ENCODE measurements around the gene NCBP3. TPM values are rescaled to one million over a fixed set of nuclear protein-coding genes. Genes with fewer than 3 reads are reported as not detected.

NCBP3 gene
- total and polyA plus RNA-seq, 8 donors = 7.6 to 40.6 (median 23.6) TPM

GRCh38 chr17:3880983-3881382 is 34.9 kb upstream of the NCBP3 start:
- WGBS, 5 donors = 80 to 92% (median 89%) methylated on average over 7 of the region's 7 CpGs
- Histone ChIP-seq H3K27me3 (no peaks in the 10 kb centered on the region), H3K4me1 (peaks cover 0 to 8% (median 0%) of the 10 kb centered on the region in 4 donors), H3K9me3 (no peaks in the 10 kb centered on the region), H3K4me3 (no peak overlapping the region), H3K36me3 (peaks cover 0 to 58% (median 48%) of the 10 kb centered on the region in 4 donors), H3K27ac (no peak overlapping the region)
- no peak for DNase-seq
- intact Hi-C loops (cut with DNase I; ENCODE audit: low total_unique reads) = no loop called here
- TF ChIP-seq, protein P1, sequence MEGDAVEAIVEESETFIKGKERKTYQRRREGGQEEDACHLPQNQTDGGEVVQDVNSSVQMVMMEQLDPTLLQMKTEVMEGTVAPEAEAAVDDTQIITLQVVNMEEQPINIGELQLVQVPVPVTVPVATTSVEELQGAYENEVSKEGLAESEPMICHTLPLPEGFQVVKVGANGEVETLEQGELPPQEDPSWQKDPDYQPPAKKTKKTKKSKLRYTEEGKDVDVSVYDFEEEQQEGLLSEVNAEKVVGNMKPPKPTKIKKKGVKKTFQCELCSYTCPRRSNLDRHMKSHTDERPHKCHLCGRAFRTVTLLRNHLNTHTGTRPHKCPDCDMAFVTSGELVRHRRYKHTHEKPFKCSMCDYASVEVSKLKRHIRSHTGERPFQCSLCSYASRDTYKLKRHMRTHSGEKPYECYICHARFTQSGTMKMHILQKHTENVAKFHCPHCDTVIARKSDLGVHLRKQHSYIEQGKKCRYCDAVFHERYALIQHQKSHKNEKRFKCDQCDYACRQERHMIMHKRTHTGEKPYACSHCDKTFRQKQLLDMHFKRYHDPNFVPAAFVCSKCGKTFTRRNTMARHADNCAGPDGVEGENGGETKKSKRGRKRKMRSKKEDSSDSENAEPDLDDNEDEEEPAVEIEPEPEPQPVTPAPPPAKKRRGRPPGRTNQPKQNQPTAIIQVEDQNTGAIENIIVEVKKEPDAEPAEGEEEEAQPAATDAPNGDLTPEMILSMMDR (IDR thresholded peaks at IDR 0.05) = no peak
- TF ChIP-seq POLR2AphosphoS5 (IDR thresholded peaks at IDR 0.05) (no peak), EP300 (IDR thresholded peaks at IDR 0.05) (no peak), POLR2A (IDR thresholded peaks at IDR 0.05) (no peak)

DNA sequence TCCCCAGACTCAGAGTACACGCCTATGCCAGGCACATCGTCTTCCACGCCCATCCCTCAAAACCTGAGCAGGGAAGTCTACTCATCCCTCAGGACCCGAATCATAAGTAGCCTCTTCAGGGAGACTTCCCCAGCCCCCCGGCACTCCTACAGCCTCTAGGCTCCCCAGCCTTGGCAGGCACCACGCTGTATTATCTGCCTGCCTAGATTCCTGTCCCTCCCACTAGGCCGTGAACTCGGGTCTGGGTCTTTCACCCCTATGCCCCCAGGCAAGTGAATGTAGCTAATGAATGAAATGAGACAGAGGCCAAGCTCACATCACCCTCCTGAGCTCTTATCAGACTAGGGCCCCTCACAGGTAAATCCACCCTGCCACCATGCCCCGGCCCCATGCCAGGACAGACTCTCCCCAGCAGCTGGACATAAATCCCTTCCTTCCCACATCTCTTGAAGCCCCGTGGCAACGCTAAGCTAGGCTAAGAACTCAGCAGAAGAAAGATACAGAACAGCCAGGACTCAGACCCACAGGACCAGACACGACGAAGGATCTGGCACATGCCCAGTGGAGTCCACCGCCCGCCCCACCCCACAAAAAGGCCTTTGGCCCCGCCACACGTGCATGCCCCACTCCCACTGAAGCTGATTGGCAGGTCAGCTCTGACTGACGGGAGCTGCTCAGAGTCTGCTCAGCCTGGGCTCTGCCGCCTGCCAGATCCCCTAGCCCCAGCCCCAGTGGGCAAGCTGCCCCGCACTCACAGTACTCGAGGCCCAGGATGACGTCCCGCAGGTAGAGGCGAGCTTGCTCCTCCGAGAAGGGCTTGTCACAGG is 33.8 kb upstream of the NCBP3 start:
- intact Hi-C loops (cut with DNase I; ENCODE audit: low total_unique reads) = no loop called here
- H3K27ac ChIP-seq = peak overlapping the region in 1 of 5 donors; percentile 25

GRCh38 chr17:3879186-3879585 is 33.1 kb upstream of the NCBP3 start:
- WGBS, 5 donors = 62 to 81% (median 70%) methylated on average over 5 of the region's 5 CpGs
- intact Hi-C loops (cut with DNase I; ENCODE audit: low total_unique reads) = no loop called here
- Histone ChIP-seq H3K36me3 (peaks cover 0 to 58% (median 48%) of the 10 kb centered on the region in 4 donors), H3K4me1 (no peaks in the 10 kb centered on the region), H3K4me3 (no peak overlapping the region), H3K27ac (peak overlapping the region in 1 of 5 donors; percentile 25), H3K9me3 (no peaks in the 10 kb centered on the region), H3K27me3 (no peaks in the 10 kb centered on the region)
- TF ChIP-seq POLR2A (IDR thresholded peaks at IDR 0.05) = no peak
- no peak for TF ChIP-seq EP300 (IDR thresholded peaks at IDR 0.05)
- TF ChIP-seq, protein P1 (IDR thresholded peaks at IDR 0.05) = no peak
- TF ChIP-seq POLR2AphosphoS5 (IDR thresholded peaks at IDR 0.05) = no peak
- peak in 1 of 2 donors; percentile 85 for DNase-seq

More for the DNA sequence above, 33.8 kb upstream of the NCBP3 start:
- H3K36me3 ChIP-seq = peaks cover 0 to 62% (median 51%) of the 10 kb centered on the region in 4 donors
- no peaks in the 10 kb centered on the region for H3K27me3 ChIP-seq
- no peak overlapping the region for H3K4me3 ChIP-seq
- H3K9me3 ChIP-seq = no peaks in the 10 kb centered on the region
- H3K4me1 ChIP-seq = no peaks in the 10 kb centered on the region
- no peak for TF ChIP-seq POLR2AphosphoS5 (IDR thresholded peaks at IDR 0.05)
- TF ChIP-seq, protein P1 (IDR thresholded peaks at IDR 0.05) = no peak
- TF ChIP-seq POLR2A (IDR thresholded peaks at IDR 0.05) = no peak
- no peak for TF ChIP-seq EP300 (IDR thresholded peaks at IDR 0.05)
- WGBS, 5 donors = 60 to 74% (median 69%) methylated on average over 24 to 25 of the region's 25 CpGs
- DNase-seq = no peak

- intact Hi-C loops (cut with DNase I; ENCODE audit: low total_unique reads) = no loop called here
- 75 to 89% (median 78%) methylated on average over 8 of the region's 8 CpGs for WGBS, 5 donors
- H3K9me3 ChIP-seq = no peaks in the 10 kb centered on the region
- H3K36me3 ChIP-seq = peaks cover 3 to 65% (median 51%) of the 10 kb centered on the region in 4 donors
- no peak overlapping the region for H3K27ac ChIP-seq
- no peaks in the 10 kb centered on the region for H3K4me1 ChIP-seq
- no peak for DNase-seq
- no peak overlapping the region for H3K4me3 ChIP-seq
- TF ChIP-seq, protein P1 (IDR thresholded peaks at IDR 0.05) = no peak
- TF ChIP-seq EP300 (IDR thresholded peaks at IDR 0.05) (no peak), POLR2AphosphoS5 (IDR thresholded peaks at IDR 0.05) (no peak), POLR2A (IDR thresholded peaks at IDR 0.05) (no peak)
- H3K27me3 ChIP-seq = no peaks in the 10 kb centered on the region
These were observed 31.2 kb upstream of the NCBP3 start for GRCh38 chr17:3877220-3877619.
